Measurements from ENCODE around the gene PDCD2. TPM values are rescaled to one million over a fixed set of nuclear protein-coding genes. Genes with fewer than 3 reads are reported as not detected.

Gene PDCD2
- total RNA-seq, 2 donors from 2014 or later, result 48.2 to 49.5 TPM

DNA sequence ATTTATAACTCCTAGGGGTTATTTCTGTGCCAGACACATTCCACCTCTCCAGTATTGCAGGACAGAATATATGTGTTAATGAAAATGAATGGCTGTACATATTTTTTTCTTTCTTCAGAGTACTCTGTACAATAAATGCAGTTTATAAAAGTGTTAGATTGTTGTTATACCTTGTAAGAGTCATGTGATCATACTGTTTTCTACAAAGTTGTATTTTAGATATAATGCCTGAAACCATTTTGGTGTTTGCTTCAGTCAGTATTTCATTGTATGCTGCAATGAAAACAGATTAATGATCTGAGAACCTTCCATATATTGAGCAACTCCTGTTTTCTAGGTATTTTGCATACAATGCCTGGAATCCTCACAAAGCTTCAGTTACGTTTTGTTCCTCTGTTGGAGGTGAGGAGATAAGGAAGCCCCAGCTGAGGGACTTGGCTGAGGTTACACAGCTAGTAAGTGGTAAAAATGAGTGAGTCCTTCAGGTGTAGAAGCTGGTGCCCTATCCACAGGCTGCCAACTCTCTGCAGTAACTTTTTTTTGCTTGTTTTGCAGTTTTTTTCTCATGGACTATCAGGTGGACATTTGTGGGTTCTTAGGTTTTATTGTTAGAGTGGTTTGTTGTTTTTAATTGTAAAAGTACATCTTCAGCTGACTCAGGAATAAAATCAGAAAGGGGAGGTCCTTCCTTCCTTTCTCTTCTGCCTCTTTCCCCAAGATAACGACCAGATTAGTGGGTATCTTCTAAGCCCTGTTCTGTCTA lies 11.6 kb downstream of the PDCD2 start:
- H3K27me3 Mint-ChIP-seq, result no peaks in the 10 kb centered on the region
- no peak for DNase-seq
- no peaks in the 10 kb centered on the region for H3K9me3 ChIP-seq (ENCODE audit: control insufficient read depth, low read length, poor library complexity, severe bottlenecking)
- peak overlapping the region; percentile 37 for H3K27ac Mint-ChIP-seq
- H3K4me1 Mint-ChIP-seq, result peaks cover 2% of the 10 kb centered on the region
- peaks cover 4% of the 10 kb centered on the region for H3K36me3 Mint-ChIP-seq (ENCODE audit: low read depth)
- no peak overlapping the region for H3K4me3 Mint-ChIP-seq
- no peak for ATAC-seq

DNA sequence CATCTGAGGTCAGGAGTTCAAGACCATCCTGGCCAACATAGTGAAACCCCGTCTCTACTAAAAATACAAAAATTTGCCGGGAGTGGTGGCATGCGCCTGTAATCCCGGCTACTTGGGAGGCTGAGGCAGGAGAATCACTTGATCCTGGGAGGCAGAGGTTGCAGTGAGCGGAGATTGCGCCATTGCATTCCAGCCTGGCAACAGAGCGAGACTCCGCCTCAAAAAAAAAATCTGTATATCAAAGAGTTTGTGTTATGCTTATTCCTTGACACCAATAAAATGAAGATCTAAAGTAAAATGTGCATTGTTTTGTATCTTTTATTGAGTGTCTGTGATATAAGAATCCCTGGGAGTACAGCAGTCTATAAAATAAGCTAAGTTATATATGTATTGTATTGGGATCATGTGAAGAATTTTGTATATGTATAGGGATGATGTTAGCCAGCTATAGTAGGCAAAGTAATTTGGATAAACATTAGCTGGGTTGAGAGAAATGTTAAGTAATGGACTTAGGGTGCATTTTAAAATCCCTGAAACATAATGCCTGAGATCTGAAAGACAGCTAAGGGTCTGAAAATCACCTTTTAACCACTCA lies 19.4 kb downstream of the PDCD2 start:
- peaks cover 4% of the 10 kb centered on the region for H3K36me3 Mint-ChIP-seq (ENCODE audit: low read depth)
- no peak for DNase-seq
- no peaks in the 10 kb centered on the region for H3K27me3 Mint-ChIP-seq
- no peaks in the 10 kb centered on the region for H3K9me3 ChIP-seq (ENCODE audit: control insufficient read depth, low read length, poor library complexity, severe bottlenecking)
- no peak for ATAC-seq
- H3K4me1 Mint-ChIP-seq, result peaks cover 8% of the 10 kb centered on the region
- no peak overlapping the region for H3K27ac Mint-ChIP-seq
- H3K4me3 Mint-ChIP-seq, result no peak overlapping the region

DNA sequence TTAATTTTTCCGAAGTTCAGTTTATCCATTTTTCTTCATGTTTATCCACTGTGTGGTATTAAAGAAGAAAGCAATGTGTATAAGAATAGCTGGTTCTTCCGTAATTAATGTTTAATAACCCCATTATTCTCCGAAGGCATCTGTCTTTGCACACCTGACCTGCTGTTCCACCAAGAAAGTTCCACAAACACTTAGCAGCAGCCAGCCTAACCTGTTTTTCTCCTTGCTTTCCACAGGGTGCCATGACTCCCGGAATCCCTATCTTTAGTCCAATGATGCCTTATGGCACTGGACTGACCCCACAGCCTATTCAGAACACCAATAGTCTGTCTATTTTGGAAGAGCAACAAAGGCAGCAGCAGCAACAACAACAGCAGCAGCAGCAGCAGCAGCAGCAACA lies 22.9 kb downstream of the PDCD2 start:
- peaks cover 7% of the 10 kb centered on the region for H3K36me3 Mint-ChIP-seq (ENCODE audit: low read depth)
- no peak overlapping the region for H3K4me3 Mint-ChIP-seq
- no peak for DNase-seq
- H3K9me3 ChIP-seq (ENCODE audit: control insufficient read depth, low read length, poor library complexity, severe bottlenecking), result no peaks in the 10 kb centered on the region
- no peak overlapping the region for H3K27ac Mint-ChIP-seq
- H3K4me1 Mint-ChIP-seq, result peaks cover 27% of the 10 kb centered on the region
- H3K27me3 Mint-ChIP-seq, result no peaks in the 10 kb centered on the region
- ATAC-seq, result no peak

DNA sequence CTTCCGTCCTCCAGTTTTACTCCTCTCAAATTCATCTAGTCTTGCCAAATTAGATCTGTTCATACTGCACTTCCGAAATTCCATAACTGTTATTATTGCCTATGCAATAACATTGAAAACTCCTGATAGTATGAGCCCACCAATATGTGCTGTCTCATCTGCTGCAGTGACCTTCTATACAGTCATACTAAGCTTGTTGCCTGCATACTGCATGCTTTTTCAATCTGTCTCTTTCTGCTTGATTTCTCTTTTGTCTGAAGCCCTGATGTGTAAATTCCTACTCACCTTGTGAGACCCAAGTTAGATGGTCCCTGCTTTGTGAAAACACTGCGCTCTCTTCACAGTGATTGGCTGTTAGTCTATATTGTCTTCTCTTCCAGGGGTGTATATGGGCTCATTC lies 29.1 kb downstream of the PDCD2 start:
- ATAC-seq (no peak), DNase-seq (no peak)
- H3K27ac Mint-ChIP-seq, result no peak overlapping the region
- peaks cover 30% of the 10 kb centered on the region for H3K4me1 Mint-ChIP-seq
- no peaks in the 10 kb centered on the region for H3K27me3 Mint-ChIP-seq
- peaks cover 4% of the 10 kb centered on the region for H3K36me3 Mint-ChIP-seq (ENCODE audit: low read depth)
- H3K9me3 ChIP-seq (ENCODE audit: control insufficient read depth, low read length, poor library complexity, severe bottlenecking), result no peaks in the 10 kb centered on the region
- H3K4me3 Mint-ChIP-seq, result no peak overlapping the region

DNA sequence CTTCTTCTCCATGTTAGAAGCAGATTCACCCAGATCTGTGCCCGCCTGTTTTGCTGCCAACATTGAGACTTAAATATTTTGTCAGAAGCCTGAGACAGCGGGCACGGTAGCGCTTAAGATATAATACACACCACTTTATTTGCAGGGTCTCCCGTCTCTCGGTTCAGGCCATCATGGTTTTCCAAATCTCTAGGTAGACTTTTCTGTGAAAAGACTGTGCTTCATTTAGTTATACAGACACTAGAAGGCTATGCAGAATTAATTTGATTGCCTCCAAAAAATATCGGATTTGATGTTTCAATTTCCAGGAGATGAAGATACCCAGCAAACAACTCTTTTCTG lies 29.7 kb downstream of the PDCD2 start:
- H3K36me3 Mint-ChIP-seq (ENCODE audit: low read depth), result peaks cover 4% of the 10 kb centered on the region
- ATAC-seq, result no peak
- DNase-seq, result no peak
- H3K27me3 Mint-ChIP-seq, result no peaks in the 10 kb centered on the region
- no peak overlapping the region for H3K27ac Mint-ChIP-seq
- peaks cover 34% of the 10 kb centered on the region for H3K4me1 Mint-ChIP-seq
- no peak overlapping the region for H3K4me3 Mint-ChIP-seq
- H3K9me3 ChIP-seq (ENCODE audit: control insufficient read depth, low read length, poor library complexity, severe bottlenecking), result no peaks in the 10 kb centered on the region

DNA sequence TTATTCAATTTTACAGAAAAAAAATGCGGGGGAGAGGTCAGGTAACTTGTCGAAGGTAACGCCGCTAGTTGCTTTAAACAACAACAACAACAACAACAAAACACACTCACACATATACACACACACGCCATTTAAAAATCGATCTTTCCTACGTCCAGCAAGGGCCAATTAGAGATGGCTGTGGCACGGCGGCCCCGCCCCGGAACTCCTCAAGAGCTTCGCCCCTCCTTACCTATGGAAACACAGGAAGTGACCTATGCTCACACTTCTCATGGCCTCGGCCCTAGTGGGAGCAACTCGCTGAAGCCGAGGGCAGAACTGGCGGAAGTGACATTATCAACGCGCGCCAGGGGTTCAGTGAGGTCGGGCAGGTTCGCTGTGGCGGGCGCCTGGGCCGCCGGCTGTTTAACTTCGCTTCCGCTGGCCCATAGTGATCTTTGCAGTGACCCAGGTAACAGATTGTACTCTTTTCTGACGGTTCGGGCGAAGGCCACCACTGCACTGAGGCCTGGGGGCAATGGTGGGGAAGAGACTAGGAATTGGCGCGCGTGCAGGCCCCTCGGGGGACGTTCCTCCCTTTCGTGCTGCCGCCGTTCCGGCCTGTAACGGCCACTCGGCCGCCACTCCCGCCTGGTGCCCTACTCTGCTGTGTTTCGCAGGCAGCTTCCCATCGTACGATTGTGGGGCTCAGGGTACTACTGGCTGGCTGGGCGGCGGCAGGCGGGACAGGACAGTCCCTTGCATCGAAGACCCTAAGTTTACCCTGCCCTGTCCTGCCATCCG lies 30.2 kb downstream of the PDCD2 start, which contains the start of gene TBP:
Gene TBP (plus strand): TSS at position 357 of the 783 bp plus-strand sequence. CDS start 2,661 bp downstream, outside the sequence.
- H3K27ac Mint-ChIP-seq, result no peak within 1 kb of the TSS
- no peaks in the 10 kb centered on the region for H3K9me3 ChIP-seq (ENCODE audit: control insufficient read depth, low read length, poor library complexity, severe bottlenecking)
- H3K4me3 Mint-ChIP-seq, result no peak within 1 kb of the TSS
- peaks cover 34% of the 10 kb centered on the region for H3K4me1 Mint-ChIP-seq
- ATAC-seq (peak; percentile 92), DNase-seq (peak; percentile 88 to 95 (median 93))
- H3K27me3 Mint-ChIP-seq, result no peaks in the 10 kb centered on the region
- H3K36me3 Mint-ChIP-seq (ENCODE audit: low read depth), result peaks cover 4% of the 10 kb centered on the region

DNA sequence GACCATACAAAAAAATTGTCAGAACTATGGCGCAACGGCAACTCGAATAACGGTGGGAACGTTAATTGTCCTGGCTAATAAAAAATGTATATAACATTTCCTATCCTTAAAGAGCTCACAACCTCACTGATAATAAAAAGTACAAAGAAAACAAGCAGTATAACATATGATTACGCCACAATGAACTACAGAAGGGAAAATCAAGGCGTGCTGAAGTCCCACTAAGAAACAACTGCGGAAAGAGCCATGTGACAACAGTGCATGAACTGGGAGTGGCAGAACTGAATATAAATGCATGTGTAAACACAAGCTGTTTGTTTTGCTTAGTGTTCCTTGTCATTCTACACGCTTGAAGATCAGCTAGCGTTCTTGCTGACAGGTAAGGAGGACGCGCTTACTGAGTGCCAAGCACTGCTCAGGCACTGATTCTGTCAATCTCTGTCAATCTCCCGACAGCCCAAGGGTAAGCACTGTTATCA lies 30.9 kb downstream of the PDCD2 start:
- DNase-seq (no peak), ATAC-seq (peak; percentile 73)
- H3K4me1 Mint-ChIP-seq, result peaks cover 34% of the 10 kb centered on the region

DNA sequence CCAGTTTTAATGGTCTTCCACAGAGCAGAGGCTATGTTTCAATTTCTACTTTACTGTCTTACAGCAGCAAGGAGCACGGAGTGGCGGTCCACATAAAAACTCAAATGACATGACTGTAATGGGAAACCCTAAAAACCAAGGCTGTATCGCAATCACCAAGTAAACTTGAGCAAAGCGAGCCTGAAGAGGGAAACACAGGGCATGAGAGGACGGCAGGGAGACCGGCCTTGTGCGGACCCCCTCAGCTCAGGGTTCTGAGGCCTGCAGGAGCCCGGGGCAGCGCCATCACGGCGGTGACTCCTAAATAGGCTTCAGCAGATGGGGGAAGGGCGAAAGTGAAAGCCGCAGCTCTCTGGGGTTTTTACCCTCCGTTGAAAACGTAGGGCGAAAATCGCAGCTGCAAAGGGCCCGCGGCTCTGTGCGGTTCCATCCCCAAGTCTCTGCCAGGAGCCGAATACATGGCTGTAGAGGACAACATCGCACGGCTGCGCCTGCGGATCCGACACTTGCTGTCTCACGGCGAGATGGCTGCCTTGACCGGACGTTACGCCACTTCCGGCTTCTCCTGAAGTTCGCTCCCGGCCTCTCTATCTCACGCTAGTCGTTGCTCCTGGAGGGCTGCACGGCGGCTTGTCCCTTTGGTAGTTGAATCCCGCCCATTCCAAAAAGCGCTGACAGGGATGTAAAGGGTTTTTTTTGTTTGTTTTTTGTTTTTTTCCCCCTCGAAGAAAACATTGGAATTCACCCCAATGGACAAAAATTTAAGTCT lies 31.5 kb downstream of the PDCD2 start, which contains the start of gene PSMB1:
Gene PSMB1 (minus strand): TSS at position 543 of the 769 bp plus-strand sequence. CDS start 65 bp downstream, at position 478.
- no peaks in the 10 kb centered on the region for H3K27me3 Mint-ChIP-seq
- peaks cover 2% of the 10 kb centered on the region for H3K36me3 Mint-ChIP-seq (ENCODE audit: low read depth)
- peaks cover 34% of the 10 kb centered on the region for H3K4me1 Mint-ChIP-seq
- ATAC-seq (peak; percentile 36), DNase-seq (peak; percentile 55 to 67 (median 66))
- no peaks in the 10 kb centered on the region for H3K9me3 ChIP-seq (ENCODE audit: control insufficient read depth, low read length, poor library complexity, severe bottlenecking)
- H3K27ac Mint-ChIP-seq, result no peak within 1 kb of the TSS
- no peak within 1 kb of the TSS for H3K4me3 Mint-ChIP-seq

More for the DNA sequence above, 30.9 kb downstream of the PDCD2 start:
- H3K9me3 ChIP-seq (ENCODE audit: control insufficient read depth, low read length, poor library complexity, severe bottlenecking), result no peaks in the 10 kb centered on the region
- no peaks in the 10 kb centered on the region for H3K27me3 Mint-ChIP-seq
- peaks cover 2% of the 10 kb centered on the region for H3K36me3 Mint-ChIP-seq (ENCODE audit: low read depth)
- H3K27ac Mint-ChIP-seq, result no peak overlapping the region
- no peak overlapping the region for H3K4me3 Mint-ChIP-seq

DNA sequence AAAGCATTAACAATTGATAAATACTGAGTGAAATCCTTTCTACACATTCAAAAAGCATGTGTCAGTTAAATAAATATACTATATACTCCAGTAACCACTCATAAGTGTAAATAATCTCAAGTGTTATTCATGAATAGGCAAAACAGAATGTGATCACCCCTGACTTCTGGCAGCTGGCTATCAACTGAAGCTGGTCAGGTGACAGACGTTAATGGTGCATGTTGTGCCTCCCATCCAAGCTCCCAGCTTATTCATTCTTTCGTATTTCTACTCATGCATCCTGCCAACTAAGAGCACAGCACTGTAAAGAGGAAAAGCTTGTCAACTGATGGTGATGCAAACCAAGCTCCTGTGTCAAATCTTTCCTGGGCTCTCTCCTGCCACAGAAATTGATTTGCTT lies 39.0 kb downstream of the PDCD2 start:
- DNase-seq, result no peak

DNA sequence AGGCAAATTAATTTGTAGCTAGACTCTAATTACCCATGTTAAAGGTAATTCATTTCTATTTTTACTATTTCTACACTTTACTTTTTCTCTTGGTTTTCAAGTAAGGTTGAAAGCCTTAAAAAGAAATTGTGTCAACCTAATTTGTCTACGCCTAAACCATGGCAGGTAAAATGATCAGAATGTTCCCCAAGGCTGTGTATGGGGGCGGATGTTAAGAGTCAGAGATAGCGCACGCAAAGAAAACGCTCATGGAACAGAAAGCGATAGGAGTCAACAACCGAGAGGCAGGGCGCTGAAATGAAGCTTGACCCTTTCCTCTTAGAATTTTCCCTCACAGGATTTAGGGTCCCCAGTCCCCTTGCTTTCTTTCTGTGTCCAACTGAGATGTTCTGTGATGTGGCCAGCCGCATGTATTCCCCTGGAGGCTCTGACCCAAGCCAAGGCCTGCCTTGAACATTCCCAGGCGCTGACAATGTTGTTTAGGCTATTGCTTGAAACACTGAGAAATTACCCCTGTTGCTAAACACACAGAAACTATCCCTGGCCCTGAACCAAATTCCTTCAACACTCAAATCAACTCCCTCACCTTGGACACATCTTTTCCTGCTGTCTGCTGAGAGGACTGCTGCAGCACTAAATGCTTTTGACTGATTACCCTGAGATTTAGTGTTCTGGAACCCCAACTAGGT lies 42.3 kb downstream of the PDCD2 start:
- H3K9me3 ChIP-seq (ENCODE audit: control insufficient read depth, low read length, poor library complexity, severe bottlenecking), result no peaks in the 10 kb centered on the region
- peaks cover 2% of the 10 kb centered on the region for H3K36me3 Mint-ChIP-seq (ENCODE audit: low read depth)

More for the DNA sequence above, 39.0 kb downstream of the PDCD2 start:
- H3K4me3 Mint-ChIP-seq, result no peak overlapping the region
- no peaks in the 10 kb centered on the region for H3K9me3 ChIP-seq (ENCODE audit: control insufficient read depth, low read length, poor library complexity, severe bottlenecking)
- no peaks in the 10 kb centered on the region for H3K27me3 Mint-ChIP-seq
- H3K27ac Mint-ChIP-seq, result no peak overlapping the region
- peaks cover 34% of the 10 kb centered on the region for H3K4me1 Mint-ChIP-seq
- H3K36me3 Mint-ChIP-seq (ENCODE audit: low read depth), result peaks cover 2% of the 10 kb centered on the region
- ATAC-seq, result no peak

DNA sequence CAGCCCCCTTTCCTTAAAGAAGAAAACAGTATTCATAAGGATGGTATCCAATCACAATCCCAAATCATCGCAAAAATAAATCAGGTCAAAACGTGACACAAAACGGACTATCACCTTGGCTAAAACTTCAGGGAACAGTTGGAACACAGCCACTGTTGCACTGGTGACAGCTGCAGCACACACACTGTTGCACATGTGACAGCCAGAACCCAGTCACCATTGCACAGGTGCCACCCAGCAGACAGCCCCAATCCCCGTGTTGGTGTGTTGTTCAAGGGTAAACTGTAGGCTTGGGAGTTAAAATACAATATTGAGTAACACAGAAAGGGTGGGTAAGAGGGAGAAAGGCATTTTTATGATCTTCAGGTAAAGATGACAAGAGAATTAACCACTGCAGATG lies 47.1 kb downstream of the PDCD2 start:
- Mint-ChIP-seq H3K27ac (no peak overlapping the region), H3K4me1 (peaks cover 22% of the 10 kb centered on the region), H3K4me3 (no peak overlapping the region), H3K27me3 (no peaks in the 10 kb centered on the region), H3K36me3 (ENCODE audit: low read depth) (peaks cover 9% of the 10 kb centered on the region)
- ATAC-seq (no peak), DNase-seq (no peak)
- no peaks in the 10 kb centered on the region for H3K9me3 ChIP-seq (ENCODE audit: control insufficient read depth, low read length, poor library complexity, severe bottlenecking)

More for the DNA sequence above, 42.3 kb downstream of the PDCD2 start:
- ATAC-seq (no peak), DNase-seq (no peak)
- Mint-ChIP-seq H3K4me3 (no peak overlapping the region), H3K27me3 (no peaks in the 10 kb centered on the region), H3K27ac (peak overlapping the region; percentile 85), H3K4me1 (peaks cover 20% of the 10 kb centered on the region)

DNA sequence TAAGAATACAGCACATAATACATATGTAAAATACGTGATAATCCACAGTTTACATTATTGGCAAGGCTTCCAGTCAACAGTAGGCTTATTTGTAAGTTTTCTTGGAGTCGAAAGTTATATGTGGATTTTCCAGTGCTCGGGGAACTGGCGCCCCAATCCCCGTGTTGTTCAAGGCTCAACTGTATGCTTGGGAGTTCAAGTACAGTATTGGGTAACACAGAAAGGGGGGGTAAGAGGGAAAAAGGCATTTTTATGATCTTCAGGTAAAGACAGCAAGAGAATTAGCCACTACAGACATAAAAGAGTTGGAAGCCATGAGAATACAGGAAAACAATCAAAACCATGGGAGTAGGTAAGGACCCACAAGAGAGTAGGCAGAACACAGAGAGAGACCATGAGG lies 47.8 kb downstream of the PDCD2 start:
- no peaks in the 10 kb centered on the region for H3K9me3 ChIP-seq (ENCODE audit: control insufficient read depth, low read length, poor library complexity, severe bottlenecking)
- ATAC-seq (no peak), DNase-seq (no peak)
- H3K4me3 Mint-ChIP-seq, result no peak overlapping the region
- H3K27ac Mint-ChIP-seq, result no peak overlapping the region
- H3K4me1 Mint-ChIP-seq, result peaks cover 22% of the 10 kb centered on the region
- H3K27me3 Mint-ChIP-seq, result no peaks in the 10 kb centered on the region
- H3K36me3 Mint-ChIP-seq (ENCODE audit: low read depth), result peaks cover 9% of the 10 kb centered on the region

All from T-helper 17 cell (primary cell).